ENCODE data around the gene BUD31. TPM values are rescaled to one million over a fixed set of nuclear protein-coding genes. Genes with fewer than 3 reads are reported as not detected.
A peak's percentile ranks its signal among the peaks of the same experiment; 100 is the strongest.

BUD31 gene
- total and polyA plus RNA-seq, 2 of the 13 experiments (the other 11 are each of a cell fraction or from before 2014, with no cell fraction given): 35.1 to 79.1 TPM

- TF ChIP-seq, protein P1, sequence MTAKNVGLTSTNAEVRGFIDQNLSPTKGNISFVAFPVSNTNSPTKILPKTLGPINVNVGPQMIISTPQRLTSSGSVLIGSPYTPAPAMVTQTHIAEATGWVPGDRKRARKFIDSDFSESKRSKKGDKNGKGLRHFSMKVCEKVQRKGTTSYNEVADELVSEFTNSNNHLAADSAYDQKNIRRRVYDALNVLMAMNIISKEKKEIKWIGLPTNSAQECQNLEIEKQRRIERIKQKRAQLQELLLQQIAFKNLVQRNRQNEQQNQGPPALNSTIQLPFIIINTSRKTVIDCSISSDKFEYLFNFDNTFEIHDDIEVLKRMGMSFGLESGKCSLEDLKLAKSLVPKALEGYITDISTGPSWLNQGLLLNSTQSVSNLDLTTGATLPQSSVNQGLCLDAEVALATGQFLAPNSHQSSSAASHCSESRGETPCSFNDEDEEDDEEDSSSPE (CRISPR knock-in tag; IDR thresholded peaks at IDR 0.05): 0 out of 2 replicates have a peak, but pooled peaks have one; percentile 29
- TF ChIP-seq, protein P2, sequence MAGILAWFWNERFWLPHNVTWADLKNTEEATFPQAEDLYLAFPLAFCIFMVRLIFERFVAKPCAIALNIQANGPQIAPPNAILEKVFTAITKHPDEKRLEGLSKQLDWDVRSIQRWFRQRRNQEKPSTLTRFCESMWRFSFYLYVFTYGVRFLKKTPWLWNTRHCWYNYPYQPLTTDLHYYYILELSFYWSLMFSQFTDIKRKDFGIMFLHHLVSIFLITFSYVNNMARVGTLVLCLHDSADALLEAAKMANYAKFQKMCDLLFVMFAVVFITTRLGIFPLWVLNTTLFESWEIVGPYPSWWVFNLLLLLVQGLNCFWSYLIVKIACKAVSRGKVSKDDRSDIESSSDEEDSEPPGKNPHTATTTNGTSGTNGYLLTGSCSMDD (CRISPR knock-in tag; IDR thresholded peaks at IDR 0.05): no peak
- TF ChIP-seq ZNF10 (CRISPR knock-in tag; IDR thresholded peaks at IDR 0.05; ENCODE audit: borderline replicate concordance, low read depth) (no peak), WIZ (CRISPR knock-in tag; IDR thresholded peaks at IDR 0.05) (no peak), REPIN1 (CRISPR knock-in tag; IDR thresholded peaks at IDR 0.05; ENCODE audit: borderline replicate concordance, low read depth) (peak; percentile 37; the same call in 1 of the 2 replicates), ERF (CRISPR knock-in tag; IDR thresholded peaks at IDR 0.05) (peak; percentile 72), NFKBIZ (CRISPR knock-in tag; IDR thresholded peaks at IDR 0.05) (no peak), ZNF124 (CRISPR knock-in tag; IDR thresholded peaks at IDR 0.05) (no peak), SP1 (IDR thresholded peaks at IDR 0.05) (no peak), SP1 (CRISPR knock-in tag; IDR thresholded peaks at IDR 0.05) (peak; percentile 47), DBP (CRISPR knock-in tag; IDR thresholded peaks at IDR 0.05; ENCODE audit: not compliant biosample characterization) (no peak), ETV6 (CRISPR knock-in tag; conservative IDR thresholded peaks at IDR 0.05) (no peak), XBP1 (CRISPR knock-in tag; IDR thresholded peaks at IDR 0.05) (no peak), ZFP41 (CRISPR knock-in tag; IDR thresholded peaks at IDR 0.05; ENCODE audit: borderline replicate concordance) (no peak), BRD4 (CRISPR knock-in tag; IDR thresholded peaks at IDR 0.05) (no peak), ZNF670 (CRISPR knock-in tag; IDR thresholded peaks at IDR 0.05; ENCODE audit: borderline replicate concordance) (no peak), ZNF788 (CRISPR knock-in tag; IDR thresholded peaks at IDR 0.05; ENCODE audit: borderline replicate concordance) (no peak), EED (CRISPR knock-in tag; IDR thresholded peaks at IDR 0.05) (no peak)
- TF ChIP-seq, protein P3, sequence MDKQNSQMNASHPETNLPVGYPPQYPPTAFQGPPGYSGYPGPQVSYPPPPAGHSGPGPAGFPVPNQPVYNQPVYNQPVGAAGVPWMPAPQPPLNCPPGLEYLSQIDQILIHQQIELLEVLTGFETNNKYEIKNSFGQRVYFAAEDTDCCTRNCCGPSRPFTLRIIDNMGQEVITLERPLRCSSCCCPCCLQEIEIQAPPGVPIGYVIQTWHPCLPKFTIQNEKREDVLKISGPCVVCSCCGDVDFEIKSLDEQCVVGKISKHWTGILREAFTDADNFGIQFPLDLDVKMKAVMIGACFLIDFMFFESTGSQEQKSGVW (CRISPR knock-in tag; IDR thresholded peaks at IDR 0.05; ENCODE audit: borderline replicate concordance): no peak
- TF ChIP-seq, protein P4, sequence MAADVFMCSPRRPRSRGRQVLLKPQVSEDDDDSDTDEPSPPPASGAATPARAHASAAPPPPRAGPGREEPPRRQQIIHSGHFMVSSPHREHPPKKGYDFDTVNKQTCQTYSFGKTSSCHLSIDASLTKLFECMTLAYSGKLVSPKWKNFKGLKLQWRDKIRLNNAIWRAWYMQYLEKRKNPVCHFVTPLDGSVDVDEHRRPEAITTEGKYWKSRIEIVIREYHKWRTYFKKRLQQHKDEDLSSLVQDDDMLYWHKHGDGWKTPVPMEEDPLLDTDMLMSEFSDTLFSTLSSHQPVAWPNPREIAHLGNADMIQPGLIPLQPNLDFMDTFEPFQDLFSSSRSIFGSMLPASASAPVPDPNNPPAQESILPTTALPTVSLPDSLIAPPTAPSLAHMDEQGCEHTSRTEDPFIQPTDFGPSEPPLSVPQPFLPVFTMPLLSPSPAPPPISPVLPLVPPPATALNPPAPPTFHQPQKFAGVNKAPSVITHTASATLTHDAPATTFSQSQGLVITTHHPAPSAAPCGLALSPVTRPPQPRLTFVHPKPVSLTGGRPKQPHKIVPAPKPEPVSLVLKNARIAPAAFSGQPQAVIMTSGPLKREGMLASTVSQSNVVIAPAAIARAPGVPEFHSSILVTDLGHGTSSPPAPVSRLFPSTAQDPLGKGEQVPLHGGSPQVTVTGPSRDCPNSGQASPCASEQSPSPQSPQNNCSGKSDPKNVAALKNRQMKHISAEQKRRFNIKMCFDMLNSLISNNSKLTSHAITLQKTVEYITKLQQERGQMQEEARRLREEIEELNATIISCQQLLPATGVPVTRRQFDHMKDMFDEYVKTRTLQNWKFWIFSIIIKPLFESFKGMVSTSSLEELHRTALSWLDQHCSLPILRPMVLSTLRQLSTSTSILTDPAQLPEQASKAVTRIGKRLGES (CRISPR knock-in tag; IDR thresholded peaks at IDR 0.05; ENCODE audit: borderline replicate concordance): no peak
Measured at GRCh38 chr7:99374111-99375064, 34.4 kb upstream of the BUD31 start, which contains the start of gene ARPC1B (continued).

Data from HepG2 (cell line).